Left cardiac atrium (tissue), 4 donors: Measurements from ENCODE around the gene CHAF1A. TPM values are rescaled to one million over a fixed set of nuclear protein-coding genes. Genes with fewer than 3 reads are reported as not detected.

Experiments used
- ATAC-seq, 2 donors: fragments of 200-7000 bp; cut with Tn5 transposase; one replicate each; pipeline ENCODE4 v1.9.1; 2020; ENCODE audit warnings: mild to moderate bottlenecking in 2 of 2, moderate library complexity in 2 of 2
- DNase-seq: peaks from one replicate; pipeline ENCODE4 v3.0.0-alpha.2; 2020
- intact Hi-C, 2 donors: fragments of 100-400 bp; cut with DNase I; formaldehyde crosslinking; loops; one replicate each; pipeline versions ENCODE4 v1.14.1 to v1.15.1; 2022 to 2023
- microRNA-seq, 2 donors: library from miRNA; unstranded; fragments of <30 nt; microRNA quantifications; one replicate each; pipeline ENCODE4 v1.2.0, GENCODE V29; 2020
- total RNA-seq, 2 donors: library from RNA; stranded (reverse); fragmentation: NEBNext Ultra II Directional; extraction: Animal tissue kit (Norgen Biotek cat#: 25700); gene quantifications; one replicate each; pipeline ENCODE4 v1.2.1, GENCODE V29; 2021
- donor health status: DM: no; HTN: yes; CAD: no.
- donor health status: DM: no; HTN: yes; CAD: no; lungs with severe emphysema.
- donor health status: DM: yes; HTN: yes; CAD: no.
- donor health status: Dilated cardiomyopathy.

Gene CHAF1A
- total RNA-seq, 2 donors from 2014 or later, result 5.2 to 8.4 TPM

- ATAC-seq, result peak; percentile 95 to 97
- intact Hi-C loops, result no loop called here
- peak; percentile 98 for DNase-seq
Observed at GRCh38 chr19:4471403-4472173, 69.1 kb downstream of the CHAF1A start.

GRCh38 chr19:4472174-4472974, 69.9 kb downstream of the CHAF1A start, which contains the start of gene HDGFL2:
TSS of gene HDGFL2 (plus strand) at chr19:4472297. CDS start at chr19:4472351, 54 bp downstream.
- DNase-seq, result peak; percentile 39
- intact Hi-C loops, result no loop called here
- peak in 1 of 2 donors; percentile 1 for ATAC-seq

- intact Hi-C loops, result no loop called here
- DNase-seq (no peak), ATAC-seq (no peak)
Observed at GRCh38 chr19:4473011-4473762, 70.7 kb downstream of the CHAF1A start.

DNA sequence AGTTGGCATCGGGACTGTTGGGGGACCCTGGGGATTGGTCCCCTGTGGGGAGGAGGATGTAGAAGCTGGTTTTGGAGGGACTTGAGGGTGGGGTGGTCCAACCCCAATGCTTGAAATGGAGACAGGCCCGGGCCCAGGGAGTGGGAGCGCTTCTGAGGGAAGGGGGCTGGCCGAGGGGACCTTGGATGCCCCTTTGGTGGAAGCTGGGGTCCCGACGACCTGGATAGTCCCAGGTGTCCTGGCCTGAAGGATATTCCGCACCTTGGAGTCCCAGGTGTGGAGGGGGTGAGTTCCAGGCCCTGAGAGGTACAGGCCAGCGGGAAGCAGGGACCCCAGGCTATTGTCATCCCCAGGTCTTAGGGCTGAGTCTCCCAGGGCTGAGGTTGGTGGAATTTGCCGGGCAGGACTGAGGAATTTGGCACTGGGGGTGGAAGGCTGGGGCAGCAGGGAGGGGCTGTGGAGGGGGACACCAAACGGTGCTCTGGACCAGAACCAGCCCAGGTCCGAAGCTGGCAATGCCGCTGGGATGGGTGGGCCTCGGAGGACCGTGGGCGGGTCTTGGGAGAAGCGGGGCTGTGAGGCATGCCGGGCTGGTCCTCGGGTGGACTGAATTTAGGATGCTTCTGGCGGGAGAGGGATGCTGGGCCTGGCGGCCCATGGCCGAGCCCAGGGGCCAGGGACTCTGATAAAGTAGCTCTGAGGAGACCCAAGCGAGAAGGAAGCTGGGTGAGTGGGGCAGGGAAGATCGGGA, 71.5 kb downstream of the CHAF1A start:
- intact Hi-C loops, result no loop called here

DNA sequence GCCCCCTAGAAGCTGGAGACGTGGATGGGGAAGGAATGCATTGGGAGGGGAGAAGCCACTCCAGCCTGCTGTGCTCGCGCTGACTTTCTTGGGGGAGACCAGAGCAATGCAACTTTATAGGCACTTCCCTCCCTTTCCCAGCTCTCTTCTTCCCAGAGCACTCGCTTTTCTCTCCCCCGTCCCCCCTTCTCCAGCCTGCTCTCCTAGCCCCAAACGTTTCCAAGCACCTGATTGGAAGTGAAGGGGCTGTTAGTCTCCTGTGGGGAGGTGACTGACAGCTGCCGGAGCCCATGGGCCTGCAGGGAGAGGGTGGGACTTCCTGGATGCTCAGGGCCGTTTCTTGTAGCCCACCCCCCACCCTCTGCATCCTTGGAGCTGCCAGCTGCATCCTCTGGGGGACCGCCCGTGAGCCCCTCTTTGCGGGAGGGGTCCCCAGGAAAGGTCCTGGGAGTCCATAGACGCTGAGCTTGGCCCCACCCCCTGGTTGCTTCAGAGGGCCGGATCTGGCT, 72.1 kb downstream of the CHAF1A start:
- intact Hi-C loops, result no loop called here
- no peak for ATAC-seq
- DNase-seq, result peak; percentile 35

More for the DNA sequence above, 71.5 kb downstream of the CHAF1A start:
- DNase-seq (peak; percentile 32), ATAC-seq (no peak)

GRCh38 chr19:4477034-4477801, 74.8 kb downstream of the CHAF1A start:
- no peak for ATAC-seq
- intact Hi-C loops, result no loop called here
- DNase-seq, result no peak

- DNase-seq (no peak), ATAC-seq (no peak)
- intact Hi-C loops, result no loop called here
Observed at GRCh38 chr19:4482721-4483364, 80.4 kb downstream of the CHAF1A start.

- intact Hi-C loops, result no loop called here
- DNase-seq (no peak), ATAC-seq (no peak)
Observed at GRCh38 chr19:4483385-4483784, 80.9 kb downstream of the CHAF1A start.

- ATAC-seq, result peak; percentile 66 to 69
Observed at GRCh38 chr19:4487572-4487971, 85.1 kb downstream of the CHAF1A start.

GRCh38 chr19:4488496-4488895, 86.1 kb downstream of the CHAF1A start:
- intact Hi-C loops, result no loop called here
- no peak for DNase-seq
- ATAC-seq, result no peak

More at GRCh38 chr19:4487572-4487971, 85.1 kb downstream of the CHAF1A start:
- DNase-seq, result no peak
- intact Hi-C loops, result no loop called here

DNA sequence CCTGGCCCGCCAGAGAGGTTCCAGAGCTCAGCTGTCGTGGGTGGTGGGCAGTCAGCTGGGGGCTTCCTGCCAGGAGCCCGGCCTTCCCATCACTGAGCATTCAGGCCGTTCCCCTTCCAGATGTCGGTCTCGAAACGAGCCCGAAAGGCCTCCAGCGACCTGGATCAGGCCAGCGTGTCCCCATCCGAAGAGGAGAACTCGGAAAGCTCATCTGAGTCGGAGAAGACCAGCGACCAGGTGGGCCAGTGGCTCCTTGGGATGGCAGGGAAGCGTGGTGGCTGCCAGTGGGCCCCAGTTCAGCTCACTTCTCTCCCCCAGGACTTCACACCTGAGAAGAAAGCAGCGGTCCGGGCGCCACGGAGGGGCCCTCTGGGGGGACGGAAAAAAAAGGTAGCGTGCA, 89.0 kb downstream of the CHAF1A start:
- DNase-seq (no peak), ATAC-seq (no peak)
- intact Hi-C loops, result no loop called here

GRCh38 chr19:4492337-4493103, 90.1 kb downstream of the CHAF1A start:
- intact Hi-C loops, result no loop called here
- ATAC-seq, result no peak
- no peak for DNase-seq

Small RNAs within 50 kb of the gene (microRNA-seq; reads per million reads assigned to microRNA genes)
- 0 to 0.20 reads per million in 2 donors for gene MIR4746

Other genes starting within 250 kb of the CHAF1A start
- not detected for gene CREB3L3, start 249.0 kb upstream of the CHAF1A start, total RNA-seq
- gene SIRT6, start 220.1 kb upstream of the CHAF1A start, total RNA-seq, result 10 to 100 TPM; 13.0 to 21.8 TPM
- 1 to 10 TPM in 1 of 2 donors, under 1 TPM in 1; 0.86 to 1.2 TPM for gene ANKRD24, start 220.0 kb upstream of the CHAF1A start, total RNA-seq
- gene EBI3, start 173.1 kb upstream of the CHAF1A start, total RNA-seq, result 1 to 10 TPM; 1.2 TPM
- gene YJU2, start 155.6 kb upstream of the CHAF1A start, total RNA-seq, result 10 to 100 TPM in 1 of 2 donors, 1 to 10 TPM in 1; 8.5 to 11.8 TPM
- gene SHD, start 123.4 kb upstream of the CHAF1A start, total RNA-seq, result 10 to 100 TPM; 21.4 to 37.0 TPM
- gene TMIGD2, start 100.3 kb upstream of the CHAF1A start, total RNA-seq, result under 1 TPM in 1 of 2 donors, not detected in 1; 0.29 TPM
- not detected for gene FSD1, start 98.0 kb upstream of the CHAF1A start, total RNA-seq
- gene STAP2, start 63.8 kb upstream of the CHAF1A start, total RNA-seq, result 1 to 10 TPM; 4.8 to 8.2 TPM
- 10 to 100 TPM; 21.1 to 22.3 TPM for gene MPND, start 59.1 kb upstream of the CHAF1A start, total RNA-seq
- 10 to 100 TPM; 31.4 to 39.4 TPM for gene SH3GL1, start 2.1 kb upstream of the CHAF1A start, total RNA-seq
- gene UBXN6, start 55.2 kb downstream of the CHAF1A start, total RNA-seq, result 100 to 1,000 TPM in 1 of 2 donors, 10 to 100 TPM in 1; 96.9 to 101 TPM
- 10 to 100 TPM; 20.9 to 25.9 TPM for gene HDGFL2, start 69.7 kb downstream of the CHAF1A start, total RNA-seq
- gene PLIN4, start 115.8 kb downstream of the CHAF1A start, total RNA-seq, result 100 to 1,000 TPM; 331 to 357 TPM
- 10 to 100 TPM; 32.7 to 47.8 TPM for gene PLIN5, start 132.6 kb downstream of the CHAF1A start, total RNA-seq
- gene LRG1, start 137.4 kb downstream of the CHAF1A start, total RNA-seq, result 1 to 10 TPM in 1 of 2 donors, under 1 TPM in 1; 0.88 to 1.1 TPM
- gene SEMA6B, start 157.0 kb downstream of the CHAF1A start, total RNA-seq, result 10 to 100 TPM; 15.0 to 24.8 TPM
- gene TNFAIP8L1, start 236.9 kb downstream of the CHAF1A start, total RNA-seq, result 1 to 10 TPM; 3.4 to 6.7 TPM